Lower lobe of right lung (tissue), 2 donors: ENCODE measurements around the gene METTL3. TPM values are rescaled to one million over a fixed set of nuclear protein-coding genes. Genes with fewer than 3 reads are reported as not detected.

ENCODE experiments used
- ATAC-seq, 2 donors: fragments of 200-7000 bp; cut with Tn5 transposase; one replicate each; pipeline ENCODE4 v1.9.1; 2020 to 2022; ENCODE audit warnings: mild to moderate bottlenecking in 2 of 2, moderate library complexity in 2 of 2
- DNase-seq: peaks from one replicate; pipeline ENCODE4 v3.0.0-alpha.2; 2020
- H3K27ac ChIP-seq: fragments of 200-600 bp; one replicate; pipeline ENCODE4 v1.8.0; 2022
- H3K27me3 ChIP-seq: fragments of 200-600 bp; one replicate; pipeline ENCODE4 v1.8.0; 2022; ENCODE audit warnings: low read depth
- H3K36me3 ChIP-seq: fragments of 200-600 bp; one replicate; pipeline ENCODE4 v1.8.0; 2022; ENCODE audit warnings: mild to moderate bottlenecking
- H3K4me1 ChIP-seq: fragments of 200-600 bp; one replicate; pipeline ENCODE4 v1.8.0; 2022
- H3K4me3 ChIP-seq: fragments of 200-600 bp; one replicate; pipeline ENCODE4 v1.8.0; 2022; ENCODE audit warnings: mild to moderate bottlenecking
- H3K9me3 ChIP-seq: fragments of 200-600 bp; one replicate; pipeline ENCODE4 v1.8.0; 2022
- intact Hi-C: fragments of 100-400 bp; cut with DNase I; formaldehyde crosslinking; loops from one replicate; pipeline ENCODE4 v1.11.0; 2022
- total RNA-seq: library from RNA; stranded (reverse); fragmentation: NEBNext Ultra II Directional; extraction: Animal tissue kit (Norgen Biotek cat#: 25700); gene quantifications from one replicate; pipeline ENCODE4 v1.2.1, GENCODE V29; 2021
- TF ChIP-seq, protein P1 (sequence below): fragments of 200-600 bp; IDR thresholded peaks from one replicate; pipeline ENCODE4 v1.8.0; 2022; ENCODE audit warnings: antibody characterized with exemption, mild to moderate bottlenecking
- donor health status: DM: no; HTN: yes; CAD: no; lungs with severe emphysema.

The METTL3 gene
- total RNA-seq, 1 donor from 2014 or later: 47.8 TPM

DNA sequence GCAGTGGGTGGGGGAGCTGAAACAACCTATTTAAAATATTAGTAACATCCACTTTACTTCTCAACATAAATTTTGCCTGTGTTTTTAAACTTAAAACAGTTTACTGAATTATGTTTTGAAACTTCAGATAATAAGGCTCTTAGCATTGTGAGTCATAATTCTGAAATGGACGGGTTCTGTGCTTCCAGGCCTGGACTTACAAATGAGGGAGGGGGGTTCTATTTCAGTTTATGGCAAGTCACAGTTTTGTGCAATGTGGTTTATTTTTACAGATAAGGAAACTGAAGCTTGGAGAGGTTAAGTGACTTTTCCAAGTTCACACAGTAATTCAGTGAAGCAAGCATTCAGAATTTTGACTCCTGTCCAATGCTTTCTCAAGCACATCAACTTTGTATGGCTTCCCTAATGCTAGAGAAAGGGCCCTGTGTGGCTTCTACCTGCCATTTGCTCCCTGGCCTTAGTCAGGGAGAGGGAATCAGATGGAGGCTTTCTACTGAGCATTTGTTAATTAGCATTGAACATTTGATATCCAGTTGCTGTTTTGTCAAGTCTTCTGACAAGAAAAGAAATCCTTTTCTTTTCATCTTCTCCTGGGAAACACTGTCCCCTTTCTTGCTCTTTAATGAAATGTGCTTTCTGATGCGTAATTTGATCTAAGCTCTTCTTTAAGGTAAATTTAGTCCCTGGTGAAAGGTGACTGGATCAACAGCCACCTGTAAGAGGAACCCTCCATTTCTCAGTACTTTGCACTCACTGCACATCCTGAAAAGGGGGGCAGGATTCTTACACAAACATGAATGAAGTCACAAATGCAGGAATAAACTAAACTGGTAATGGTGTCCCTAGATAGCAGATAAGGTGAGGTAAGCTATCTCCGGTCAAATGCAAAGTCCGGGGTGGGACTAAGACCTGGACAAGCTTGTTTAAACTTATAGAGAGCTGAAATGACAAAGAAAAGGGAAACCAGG lies 17.5 kb upstream of the METTL3 start:
- Histone ChIP-seq H3K27me3 (peaks cover 7% of the 10 kb centered on the region), H3K36me3 (no peaks in the 10 kb centered on the region), H3K9me3 (no peaks in the 10 kb centered on the region), H3K27ac (no peak overlapping the region), H3K4me1 (peaks cover 18% of the 10 kb centered on the region), H3K4me3 (no peak overlapping the region)
- ATAC-seq: no peak
- TF ChIP-seq, protein P1, sequence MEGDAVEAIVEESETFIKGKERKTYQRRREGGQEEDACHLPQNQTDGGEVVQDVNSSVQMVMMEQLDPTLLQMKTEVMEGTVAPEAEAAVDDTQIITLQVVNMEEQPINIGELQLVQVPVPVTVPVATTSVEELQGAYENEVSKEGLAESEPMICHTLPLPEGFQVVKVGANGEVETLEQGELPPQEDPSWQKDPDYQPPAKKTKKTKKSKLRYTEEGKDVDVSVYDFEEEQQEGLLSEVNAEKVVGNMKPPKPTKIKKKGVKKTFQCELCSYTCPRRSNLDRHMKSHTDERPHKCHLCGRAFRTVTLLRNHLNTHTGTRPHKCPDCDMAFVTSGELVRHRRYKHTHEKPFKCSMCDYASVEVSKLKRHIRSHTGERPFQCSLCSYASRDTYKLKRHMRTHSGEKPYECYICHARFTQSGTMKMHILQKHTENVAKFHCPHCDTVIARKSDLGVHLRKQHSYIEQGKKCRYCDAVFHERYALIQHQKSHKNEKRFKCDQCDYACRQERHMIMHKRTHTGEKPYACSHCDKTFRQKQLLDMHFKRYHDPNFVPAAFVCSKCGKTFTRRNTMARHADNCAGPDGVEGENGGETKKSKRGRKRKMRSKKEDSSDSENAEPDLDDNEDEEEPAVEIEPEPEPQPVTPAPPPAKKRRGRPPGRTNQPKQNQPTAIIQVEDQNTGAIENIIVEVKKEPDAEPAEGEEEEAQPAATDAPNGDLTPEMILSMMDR: no peak
- intact Hi-C loops: no loop called here
- DNase-seq: no peak

DNA sequence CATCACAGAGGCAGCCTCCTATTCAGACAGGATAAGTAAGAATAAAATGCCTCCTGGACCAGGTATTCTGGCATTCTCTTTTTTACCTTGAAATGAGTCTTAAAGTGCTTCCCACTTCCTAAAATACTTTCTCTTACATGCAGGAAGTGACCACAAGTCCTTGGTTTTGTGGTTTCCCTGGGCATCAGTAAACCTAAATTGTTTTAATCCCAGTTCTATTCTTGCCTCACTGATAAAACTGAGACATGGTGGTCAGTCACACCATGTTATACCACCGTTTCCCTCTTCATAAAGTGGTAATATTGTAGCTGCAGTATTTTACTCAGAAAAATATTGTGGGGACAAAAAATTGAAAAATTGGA lies 16.2 kb upstream of the METTL3 start:
- TF ChIP-seq, protein P1: no peak
- peaks cover 5% of the 10 kb centered on the region for H3K27me3 ChIP-seq
- H3K4me1 ChIP-seq: peaks cover 18% of the 10 kb centered on the region
- no peaks in the 10 kb centered on the region for H3K9me3 ChIP-seq
- ATAC-seq (no peak), DNase-seq (no peak)
- intact Hi-C loops: no loop called here
- H3K4me3 ChIP-seq: no peak overlapping the region
- no peaks in the 10 kb centered on the region for H3K36me3 ChIP-seq
- no peak overlapping the region for H3K27ac ChIP-seq

DNA sequence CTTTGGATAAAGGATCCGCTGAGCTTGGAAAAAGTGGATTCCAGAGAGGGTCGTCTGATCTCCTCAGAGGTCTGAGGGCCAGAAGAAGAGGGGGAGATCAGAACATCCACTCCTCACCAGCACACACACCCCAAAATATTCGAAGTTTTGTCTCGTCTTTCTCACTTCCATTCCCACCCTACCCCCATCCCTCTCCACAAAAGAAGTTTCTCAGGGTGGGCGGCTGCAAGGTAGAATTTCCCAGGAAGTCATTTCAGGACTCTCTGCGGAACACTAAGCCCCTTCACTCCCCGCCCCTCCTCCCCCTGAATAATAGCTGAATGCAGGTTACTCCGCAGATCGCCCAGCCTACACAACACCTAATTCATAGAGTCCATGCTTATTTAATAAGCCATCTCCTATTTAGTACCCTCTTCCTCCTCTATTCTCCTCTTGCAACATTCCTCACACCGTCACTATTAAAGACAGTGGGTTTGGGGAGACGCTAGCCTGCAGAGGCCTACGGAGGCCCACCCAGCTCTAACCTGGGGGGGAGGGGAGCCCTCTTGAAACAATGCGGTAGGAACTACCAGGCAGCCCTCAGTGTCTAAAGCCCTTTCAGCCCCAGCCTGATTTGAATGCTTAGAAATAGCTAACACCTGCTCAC lies 15.7 kb upstream of the METTL3 start:
- Histone ChIP-seq H3K9me3 (no peaks in the 10 kb centered on the region), H3K4me3 (peak overlapping the region; percentile 66), H3K27me3 (peaks cover 4% of the 10 kb centered on the region), H3K36me3 (no peaks in the 10 kb centered on the region), H3K4me1 (peaks cover 22% of the 10 kb centered on the region), H3K27ac (no peak overlapping the region)
- peak in 1 of 2 donors; percentile 5 for ATAC-seq
- intact Hi-C loops: no loop called here
- TF ChIP-seq, protein P1: no peak
- no peak for DNase-seq

DNA sequence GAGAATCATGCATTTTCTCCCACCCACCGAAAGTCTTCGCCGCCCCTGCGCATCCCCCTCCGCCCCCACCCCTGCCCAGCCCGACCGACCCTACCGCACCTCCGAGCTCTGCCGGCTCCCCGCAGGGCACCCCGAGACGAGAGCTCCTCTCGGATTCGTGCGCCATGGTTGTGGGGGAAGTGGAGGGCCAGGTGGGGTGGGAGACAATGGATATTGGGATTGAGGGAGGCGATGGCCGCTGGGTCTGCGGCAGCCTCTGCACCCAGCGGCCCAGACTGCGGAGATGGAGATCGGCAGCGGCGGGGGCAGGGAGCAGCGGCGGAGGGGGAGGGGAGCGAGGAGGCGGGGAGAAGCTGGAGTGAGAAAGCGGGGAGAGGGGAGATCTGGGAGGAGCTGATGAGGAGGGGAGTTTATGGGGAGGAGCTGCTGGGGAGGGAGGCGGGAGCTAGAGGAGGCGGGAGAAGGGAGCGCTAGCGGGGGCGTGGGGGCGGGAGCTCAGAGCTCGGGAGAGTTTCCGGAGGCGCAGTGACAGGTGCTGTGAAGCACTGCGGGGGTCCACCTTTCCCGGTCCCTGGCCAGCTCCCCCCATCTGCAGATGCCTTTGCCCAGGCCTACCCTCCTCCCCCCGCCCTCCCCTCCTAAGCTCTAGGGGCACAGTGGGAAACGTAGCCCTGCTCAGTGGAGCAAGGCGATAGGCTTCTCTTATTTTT lies 15.0 kb upstream of the METTL3 start, which contains the start of gene SALL2:
SALL2 (minus strand) TSS at position 385 of the 710 bp plus-strand sequence; CDS start at position 166, 219 bp downstream.
- Histone ChIP-seq H3K27ac (peak within 1 kb of the TSS; percentile 41), H3K36me3 (no peaks in the 10 kb centered on the region), H3K4me1 (peaks cover 22% of the 10 kb centered on the region), H3K27me3 (no peaks in the 10 kb centered on the region), H3K9me3 (no peaks in the 10 kb centered on the region), H3K4me3 (peak within 1 kb of the TSS; percentile 66)
- ATAC-seq (peak; percentile 93 to 94), DNase-seq (peak; percentile 83)
- intact Hi-C loops: no loop called here
- TF ChIP-seq, protein P1: no peak

DNA sequence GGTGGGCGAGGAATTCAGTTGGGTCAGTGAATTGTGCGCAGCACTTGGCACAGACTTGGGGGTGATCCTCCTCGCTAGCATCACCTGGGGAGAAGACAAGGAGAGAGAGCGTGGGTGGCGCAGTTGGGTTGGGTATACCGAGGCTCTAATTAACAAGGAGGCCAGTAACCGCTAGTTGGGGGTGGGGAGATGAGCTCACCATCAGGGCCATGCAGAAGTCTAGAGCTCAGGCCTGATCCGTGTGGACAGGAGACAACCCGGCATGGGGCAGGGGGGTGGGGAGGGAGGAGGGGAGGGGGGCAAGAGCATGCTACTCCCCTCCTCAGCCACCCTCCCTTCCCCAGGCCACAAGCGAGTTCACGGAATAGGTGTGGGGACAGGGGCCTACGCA lies 14.4 kb upstream of the METTL3 start:
- DNase-seq (no peak), ATAC-seq (peak; percentile 10 to 28)
- Histone ChIP-seq H3K36me3 (no peaks in the 10 kb centered on the region), H3K27me3 (no peaks in the 10 kb centered on the region), H3K9me3 (no peaks in the 10 kb centered on the region), H3K4me3 (peak overlapping the region; percentile 66), H3K4me1 (peaks cover 22% of the 10 kb centered on the region), H3K27ac (peak overlapping the region; percentile 41)
- intact Hi-C loops: no loop called here
- TF ChIP-seq, protein P1: no peak
